Neuronal stem cell (in vitro differentiated cells): Measurements from ENCODE around the gene TOP1.

ENCODE experiments used
- DNase-seq: peaks from one replicate; pipeline ENCODE4 v3.0.0-alpha.2; 2013; ENCODE audit warnings: low spot score
- H2AFZ ChIP-seq: one replicate; pipeline ENCODE4 v1.6.1; 2013; ENCODE audit warnings: mild to moderate bottlenecking, low read length, inconsistent platforms
- H2AK5ac ChIP-seq: 2 replicates; pipeline ENCODE4 v1.6.1; 2013; ENCODE audit warnings: low read depth, mild to moderate bottlenecking, inconsistent platforms, low read length, moderate library complexity, mixed read lengths
- H2BK120ac ChIP-seq: 2 replicates; pipeline ENCODE4 v1.6.1; 2013; ENCODE audit warnings: low read depth, mild to moderate bottlenecking, inconsistent platforms, low read length, moderate library complexity, mixed read lengths
- H2BK12ac ChIP-seq: one replicate; pipeline ENCODE4 v1.6.1; 2013; ENCODE audit warnings: low read length, inconsistent platforms
- H2BK15ac ChIP-seq: 2 replicates; pipeline ENCODE4 v1.6.1; 2013; ENCODE audit warnings: mild to moderate bottlenecking, low read length, inconsistent platforms, mixed read lengths
- H2BK5ac ChIP-seq: one replicate; pipeline ENCODE4 v1.6.1; 2013; ENCODE audit warnings: inconsistent platforms, mild to moderate bottlenecking, low read length, moderate library complexity
- H3K14ac ChIP-seq: one replicate; pipeline ENCODE4 v1.6.1; 2013; ENCODE audit warnings: low read length, inconsistent platforms
- H3K18ac ChIP-seq: 2 replicates; pipeline ENCODE4 v1.6.1; 2013; ENCODE audit warnings: low read length, inconsistent platforms
- H3K23ac ChIP-seq: 2 replicates; pipeline ENCODE4 v1.6.1; 2013; ENCODE audit warnings: low read depth, mild to moderate bottlenecking, mixed read lengths, low read length, inconsistent platforms; ENCODE audit not compliant: poor library complexity
- H3K27ac ChIP-seq: replicated peaks from 3 replicates; pipeline ENCODE4 v1.5.1; 2013; ENCODE audit warnings: low read length, inconsistent platforms
- H3K27me3 ChIP-seq, 3 experiments: 2 replicates each; pipeline ENCODE4 v1.6.1; 2013; ENCODE audit warnings: low read length in 3 of 3, mild to moderate bottlenecking in 2 of 3, inconsistent platforms in 1 of 3, low read depth in 1 of 3, mixed read lengths in 1 of 3, moderate library complexity in 1 of 3; ENCODE audit not compliant: control insufficient read depth in 3 of 3, insufficient read depth in 3 of 3
- H3K36me3 ChIP-seq, 2 donors: replicated peaks in 1 of 2; 2 replicates each; pipeline ENCODE4 v1.6.1; 2013; ENCODE audit warnings: low read length in 2 of 2; ENCODE audit not compliant: control insufficient read depth in 2 of 2, insufficient read depth in 2 of 2
- H3K4ac ChIP-seq: 2 replicates; pipeline ENCODE4 v1.6.1; 2013; ENCODE audit warnings: inconsistent platforms, mild to moderate bottlenecking, low read length, moderate library complexity
- H3K4me1 ChIP-seq, 2 donors: 1 replicate in 1 of 2; 2 replicates in 1 of 2; pipeline ENCODE4 v1.6.1; 2013; ENCODE audit warnings: low read length in 2 of 2, low read depth in 1 of 2; ENCODE audit not compliant: control insufficient read depth in 2 of 2, insufficient read depth in 1 of 2
- H3K4me2 ChIP-seq: one replicate; pipeline ENCODE4 v1.6.1; 2013; ENCODE audit warnings: mild to moderate bottlenecking, low read length, inconsistent platforms; ENCODE audit not compliant: insufficient read depth, poor library complexity, severe bottlenecking
- H3K4me3 ChIP-seq, 2 donors: 2 replicates each; pipeline ENCODE4 v1.5.1; 2013; ENCODE audit warnings: low read length in 2 of 2, mild to moderate bottlenecking in 2 of 2, inconsistent platforms in 1 of 2, moderate library complexity in 1 of 2
- H3K79me1 ChIP-seq: one replicate; pipeline ENCODE4 v1.6.1; 2013; ENCODE audit warnings: low read depth, mild to moderate bottlenecking, inconsistent platforms, low read length, moderate library complexity
- H3K9ac ChIP-seq: one replicate; pipeline ENCODE4 v1.6.1; 2013; ENCODE audit warnings: mild to moderate bottlenecking, low read depth, low read length, inconsistent platforms; ENCODE audit not compliant: poor library complexity
- H3K9me3 ChIP-seq, 2 donors: replicated peaks in 1 of 2; 2 replicates each; pipeline versions ENCODE3 to v1.6.1; 2013; ENCODE audit warnings: low read length in 2 of 2, mild to moderate bottlenecking in 2 of 2, inconsistent platforms in 1 of 2, low read depth in 1 of 2, mixed read lengths in 1 of 2, moderate library complexity in 1 of 2; ENCODE audit not compliant: control insufficient read depth in 2 of 2, insufficient read depth in 1 of 2
- H4K8ac ChIP-seq: one replicate; pipeline ENCODE4 v1.6.1; 2013; ENCODE audit warnings: low read depth, mild to moderate bottlenecking, inconsistent platforms, low read length, moderate library complexity
- H4K91ac ChIP-seq: one replicate; pipeline ENCODE4 v1.6.1; 2013; ENCODE audit warnings: low read length, low read depth, mild to moderate bottlenecking, inconsistent platforms; ENCODE audit not compliant: poor library complexity
- WGBS, 2 donors: extraction: QIAGEN DNeasy Blood & Tissue Kit; methylation state at CpG; one replicate each; pipeline ENCODE4 v1.1.7; 2013; ENCODE audit warnings: missing lambda C conversion rate in 2 of 2, mixed read lengths in 1 of 2; ENCODE audit not compliant: insufficient read length in 2 of 2, insufficient replicate concordance in 1 of 2; ENCODE audit errors: extremely low coverage in 2 of 2; 5-methylcytosine and 5-hydroxymethylcytosine counted together

Gene TOP1

GRCh38 chr20:41151134-41151869 lies 122.7 kb downstream of the TOP1 start:
- Histone ChIP-seq H3K9me3 (no peaks in the 10 kb centered on the region), H3K9ac (no peak overlapping the region), H2BK120ac (no peak overlapping the region), H2AK5ac (no peak overlapping the region), H3K4me1 (peaks cover 0 to 2% of the 10 kb centered on the region in 2 donors), H4K91ac (no peak overlapping the region), H3K27ac (no peak overlapping the region), H3K18ac (no peak overlapping the region), H3K4me2 (no peak overlapping the region), H3K27me3 (no peaks in the 10 kb centered on the region), H3K23ac (no peak overlapping the region), H4K8ac (no peak overlapping the region), H2BK5ac (no peak overlapping the region), H3K4ac (no peak overlapping the region), H3K79me1 (peaks cover 24% of the 10 kb centered on the region), H2AFZ (no peak overlapping the region), H2BK12ac (no peak overlapping the region), H3K4me3 (no peak overlapping the region), H3K36me3 (peaks cover 7 to 93% of the 10 kb centered on the region in 2 donors), H3K14ac (no peak overlapping the region), H2BK15ac (no peak overlapping the region)
- DNase-seq: no peak
- WGBS, 2 donors: no CpG with 5 or more reads among the region's 5 CpGs

GRCh38 chr20:41152108-41152757 lies 123.6 kb downstream of the TOP1 start:
- H2BK5ac ChIP-seq: no peak overlapping the region
- no peak overlapping the region for H3K18ac ChIP-seq
- H3K14ac ChIP-seq: no peak overlapping the region
- H3K79me1 ChIP-seq: peaks cover 23% of the 10 kb centered on the region
- H3K36me3 ChIP-seq: peaks cover 7 to 92% of the 10 kb centered on the region in 2 donors
- H2BK12ac ChIP-seq: no peak overlapping the region
- H2BK15ac ChIP-seq: no peak overlapping the region
- H2AFZ ChIP-seq: no peak overlapping the region
- no peak overlapping the region for H3K4ac ChIP-seq
- DNase-seq: no peak
- no peaks in the 10 kb centered on the region for H3K27me3 ChIP-seq
- H3K9ac ChIP-seq: no peak overlapping the region
- no peak overlapping the region for H2AK5ac ChIP-seq
- no peak overlapping the region for H3K27ac ChIP-seq
- H3K4me3 ChIP-seq: no peak overlapping the region
- H3K4me2 ChIP-seq: no peak overlapping the region
- no peak overlapping the region for H3K23ac ChIP-seq
- H4K91ac ChIP-seq: no peak overlapping the region
- no CpG with 5 or more reads among the region's 5 CpGs for WGBS, 2 donors
- peaks cover 0 to 4% of the 10 kb centered on the region in 2 donors for H3K4me1 ChIP-seq
- no peak overlapping the region for H2BK120ac ChIP-seq
- H4K8ac ChIP-seq: no peak overlapping the region
- no peaks in the 10 kb centered on the region for H3K9me3 ChIP-seq

- Histone ChIP-seq H2BK12ac (no peak overlapping the region), H2BK120ac (no peak overlapping the region), H3K27me3 (no peaks in the 10 kb centered on the region), H3K9me3 (no peaks in the 10 kb centered on the region), H3K23ac (no peak overlapping the region), H2BK5ac (no peak overlapping the region), H3K79me1 (peaks cover 28% of the 10 kb centered on the region), H4K8ac (no peak overlapping the region), H2AK5ac (no peak overlapping the region), H3K27ac (no peak overlapping the region), H3K4me2 (no peak overlapping the region), H3K18ac (no peak overlapping the region), H3K14ac (no peak overlapping the region), H3K36me3 (peaks cover 9 to 96% of the 10 kb centered on the region in 2 donors), H2AFZ (no peak overlapping the region), H2BK15ac (no peak overlapping the region), H3K4me1 (peaks cover 0 to 6% of the 10 kb centered on the region in 2 donors), H3K9ac (no peak overlapping the region), H3K4me3 (no peak overlapping the region), H3K4ac (no peak overlapping the region), H4K91ac (no peak overlapping the region)
- no CpG with 5 or more reads among the region's 8 CpGs for WGBS, 2 donors
- no peak for DNase-seq
Measured at GRCh38 chr20:41154436-41155176, 126.0 kb downstream of the TOP1 start.

GRCh38 chr20:41155261-41155660 lies 126.6 kb downstream of the TOP1 start:
- Histone ChIP-seq H3K9me3 (no peaks in the 10 kb centered on the region), H2AFZ (no peak overlapping the region), H3K27ac (no peak overlapping the region), H3K18ac (no peak overlapping the region), H3K4me1 (peaks cover 0 to 6% of the 10 kb centered on the region in 2 donors), H3K4me2 (no peak overlapping the region), H3K27me3 (no peaks in the 10 kb centered on the region), H3K23ac (no peak overlapping the region), H3K36me3 (peaks cover 12 to 96% of the 10 kb centered on the region in 2 donors), H4K8ac (no peak overlapping the region), H2AK5ac (no peak overlapping the region), H3K4me3 (no peak overlapping the region), H3K4ac (no peak overlapping the region), H2BK120ac (no peak overlapping the region), H2BK12ac (no peak overlapping the region), H2BK5ac (no peak overlapping the region), H4K91ac (no peak overlapping the region), H3K9ac (no peak overlapping the region), H3K14ac (no peak overlapping the region), H3K79me1 (peaks cover 29% of the 10 kb centered on the region), H2BK15ac (no peak overlapping the region)
- no CpG with 5 or more reads among the region's 7 CpGs for WGBS, 2 donors
- no peak for DNase-seq
